HG02642 (cell line): Measurements from ENCODE around the gene DSCAML1.
A peak's percentile ranks its signal among the peaks of the same experiment; 100 is the strongest.

Source experiments
- ATAC-seq: cut with Tn5 transposase; IDR thresholded peaks from one replicate; pipeline ENCODE4 v1.9.1; 2021; ENCODE audit warnings: mild to moderate bottlenecking; ENCODE audit not compliant: unreplicated experiment, poor library complexity

The DSCAML1 gene

DNA sequence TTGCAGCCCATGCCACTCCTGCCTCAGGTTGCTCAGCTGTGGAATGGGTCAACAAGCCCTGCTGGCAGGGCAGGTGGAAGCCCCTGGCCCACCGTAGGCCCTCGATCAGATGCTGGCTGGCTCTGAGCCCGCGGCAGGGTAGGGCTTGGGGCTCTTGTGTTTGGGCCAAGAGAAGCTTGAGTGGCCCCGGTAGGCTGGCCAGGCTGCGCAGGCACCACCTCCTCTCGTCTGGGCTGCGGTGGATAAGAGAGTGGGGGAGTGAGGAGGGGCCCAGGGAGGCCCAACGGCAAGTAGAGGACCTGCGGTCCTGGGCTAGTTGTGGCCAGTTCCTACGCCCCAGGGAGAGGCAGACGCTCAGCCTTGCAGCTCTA lies 354.2 kb downstream of the DSCAML1 start:
- no peak for ATAC-seq

- ATAC-seq: no peak
Measured at GRCh38 chr11:117442049-117442868, 354.8 kb downstream of the DSCAML1 start.

DNA sequence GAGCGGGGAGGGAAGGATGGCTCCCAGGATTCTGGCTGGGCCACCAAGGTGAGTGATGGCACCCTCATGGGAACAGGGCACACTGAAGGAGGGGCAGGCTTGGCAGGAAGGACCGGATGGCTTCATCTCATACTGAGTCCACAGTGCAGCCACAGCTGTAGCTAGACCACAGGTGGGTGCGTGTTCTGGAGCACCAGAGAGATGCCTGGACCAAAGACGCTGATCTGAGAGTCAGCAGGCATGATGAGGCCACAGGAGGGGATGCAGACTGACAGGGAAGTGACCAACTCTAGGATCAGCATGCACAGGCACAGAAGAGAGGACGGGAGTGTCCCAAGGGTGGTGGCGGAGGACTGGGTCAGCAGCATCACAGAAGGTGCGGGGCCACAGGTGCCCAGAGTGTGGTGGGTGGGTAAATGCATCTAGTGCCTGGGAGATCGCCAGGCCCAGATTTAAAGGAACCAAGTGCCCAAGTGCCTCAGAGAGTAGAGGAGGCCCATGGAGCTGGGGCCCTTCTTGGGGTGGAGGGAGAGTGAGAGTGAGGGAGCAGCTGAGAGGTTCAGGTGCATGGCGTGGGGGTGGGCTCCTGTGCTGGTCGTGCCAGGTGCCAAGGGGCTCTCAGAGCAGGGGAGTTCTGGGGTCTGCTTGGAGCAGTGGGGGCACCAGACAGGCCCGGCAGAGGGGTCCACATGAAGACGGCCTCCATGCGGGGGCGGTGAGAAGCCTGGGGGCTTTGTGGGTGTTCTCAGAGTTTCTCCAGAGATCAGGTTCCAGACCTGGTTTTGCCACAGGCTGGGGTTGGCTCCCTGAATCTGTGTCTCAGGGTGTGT lies 355.7 kb downstream of the DSCAML1 start:
- ATAC-seq: no peak

- no peak for ATAC-seq
Measured at GRCh38 chr11:117440258-117440657, 356.8 kb downstream of the DSCAML1 start.

DNA sequence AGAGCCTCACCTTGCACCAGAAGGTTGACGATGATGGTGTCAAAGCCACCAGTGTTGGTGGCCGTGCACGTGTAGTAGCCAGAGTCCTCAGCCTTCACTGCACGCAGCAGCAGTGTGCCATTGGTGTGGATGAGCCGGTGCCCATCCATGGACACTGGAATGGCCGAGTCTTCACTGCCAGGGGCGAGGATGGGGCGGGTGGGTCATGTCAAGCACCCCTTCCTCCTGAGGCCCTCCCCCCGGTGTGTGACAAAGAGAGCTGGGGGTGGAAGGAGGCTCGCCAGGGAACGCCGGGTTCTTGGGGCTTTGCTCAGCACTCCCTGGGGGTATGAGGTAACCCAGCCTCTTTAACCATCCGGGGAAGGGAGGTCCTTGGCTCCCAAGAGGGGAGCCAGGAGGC lies 357.8 kb downstream of the DSCAML1 start:
- ATAC-seq: no peak

DNA sequence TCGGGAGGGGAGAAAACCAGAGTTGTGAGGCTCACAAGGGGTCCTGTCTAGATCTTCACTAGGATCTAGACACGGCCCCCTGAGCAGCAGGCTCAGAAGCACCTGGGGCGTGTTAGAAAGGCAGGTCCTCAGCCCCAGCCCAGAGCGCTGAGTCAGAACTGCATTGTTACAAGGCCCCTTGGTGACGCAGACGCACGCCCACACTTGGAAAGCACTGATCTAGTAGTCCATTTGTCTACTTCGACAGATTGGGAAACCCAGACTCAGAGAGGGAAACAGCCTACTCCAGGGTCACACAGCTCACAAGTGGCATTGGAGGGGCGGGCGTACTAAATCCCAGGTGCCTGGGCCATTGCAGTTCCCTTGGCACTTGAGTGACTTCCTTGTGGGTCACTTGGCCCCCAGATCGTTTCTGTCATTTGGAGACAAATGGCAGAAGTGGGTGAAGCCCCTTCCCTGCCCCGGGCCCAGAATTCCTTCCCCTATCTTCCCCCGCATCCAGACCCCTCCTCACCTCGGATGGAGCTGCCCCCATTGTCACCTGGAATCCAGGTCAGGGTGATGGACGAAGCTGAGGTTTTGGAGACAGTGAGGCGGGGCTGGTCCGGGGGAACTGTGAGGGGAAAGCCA lies 358.5 kb downstream of the DSCAML1 start:
- no peak for ATAC-seq

- ATAC-seq: no peak
Measured at GRCh38 chr11:117437791-117438130, 359.3 kb downstream of the DSCAML1 start.

- ATAC-seq: no peak
Measured at GRCh38 chr11:117437041-117437790, 359.8 kb downstream of the DSCAML1 start.

- peak; percentile 51 for ATAC-seq
Measured at GRCh38 chr11:117435326-117435725, 361.7 kb downstream of the DSCAML1 start.

- no peak for ATAC-seq
Measured at GRCh38 chr11:117434481-117434880, 362.5 kb downstream of the DSCAML1 start.

DNA sequence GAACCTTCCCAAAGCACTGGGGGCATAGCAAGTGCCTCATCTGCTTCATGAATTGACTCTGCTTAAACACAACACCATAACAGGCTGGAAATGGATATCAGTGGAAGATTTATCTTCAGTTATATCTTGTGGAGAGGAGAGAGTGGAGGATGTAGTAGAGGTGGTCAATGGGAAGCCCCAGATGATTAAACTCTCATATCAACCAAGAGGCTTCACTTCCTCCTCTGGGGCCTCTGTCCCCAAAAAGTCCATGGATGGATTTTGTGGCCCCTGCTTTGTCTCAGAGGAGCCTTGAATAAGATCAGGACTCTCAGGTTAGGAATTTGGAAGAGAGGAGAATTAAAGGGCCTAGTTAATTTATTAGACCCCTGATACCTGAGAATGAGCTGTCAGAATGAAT lies 363.3 kb downstream of the DSCAML1 start:
- ATAC-seq: no peak

DNA sequence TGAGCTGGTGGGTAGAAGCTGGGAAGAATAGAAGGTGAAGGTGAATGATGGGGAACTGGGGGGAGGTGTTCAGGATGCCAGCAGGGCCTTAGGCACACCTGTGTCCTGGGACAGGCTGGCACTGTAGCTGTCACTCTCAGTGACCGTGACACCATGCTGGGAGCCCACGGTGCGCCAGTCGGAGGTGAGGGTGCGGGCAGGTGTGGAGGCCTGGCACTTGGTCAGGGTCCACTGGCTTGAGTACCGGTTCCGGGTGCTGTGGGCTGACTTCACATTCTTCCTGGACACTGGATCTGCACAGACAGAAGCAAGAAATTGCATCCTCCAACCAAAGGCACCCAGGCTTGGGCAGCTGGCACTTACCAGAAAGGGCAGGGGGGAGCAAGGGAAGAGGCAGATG lies 365.6 kb downstream of the DSCAML1 start:
- ATAC-seq: no peak

DNA sequence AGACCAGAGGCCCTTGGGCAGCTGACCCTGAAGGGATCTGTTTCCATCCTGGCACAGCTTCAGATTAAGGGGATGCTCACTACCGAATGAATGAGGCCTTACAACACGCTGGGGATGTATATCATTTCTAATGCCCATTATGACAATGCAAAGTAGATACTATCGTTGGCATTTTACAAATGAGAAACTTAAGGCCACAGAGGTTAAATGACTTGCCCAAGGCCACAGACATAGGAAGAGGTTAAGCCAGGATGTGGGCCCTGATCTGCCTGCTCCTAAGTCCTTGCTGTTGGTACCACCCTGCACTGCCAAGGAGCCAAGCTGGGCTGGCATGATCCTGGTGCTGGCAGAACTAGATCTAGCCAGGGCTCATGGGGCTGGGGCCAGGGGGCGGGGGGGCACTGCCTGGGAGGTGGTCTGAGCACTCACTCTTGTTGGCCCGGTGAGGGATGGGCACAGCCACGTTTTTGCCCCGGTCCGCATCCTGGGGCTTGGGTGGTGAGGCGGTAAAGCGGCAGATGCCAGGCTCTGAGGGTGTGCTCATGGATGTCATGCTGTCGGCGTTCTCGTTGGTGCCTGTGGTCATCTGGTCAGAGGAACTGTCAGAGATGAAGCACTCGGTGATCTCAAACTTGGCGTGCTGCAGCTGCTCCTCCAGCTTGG lies 366.6 kb downstream of the DSCAML1 start:
- ATAC-seq: no peak

DNA sequence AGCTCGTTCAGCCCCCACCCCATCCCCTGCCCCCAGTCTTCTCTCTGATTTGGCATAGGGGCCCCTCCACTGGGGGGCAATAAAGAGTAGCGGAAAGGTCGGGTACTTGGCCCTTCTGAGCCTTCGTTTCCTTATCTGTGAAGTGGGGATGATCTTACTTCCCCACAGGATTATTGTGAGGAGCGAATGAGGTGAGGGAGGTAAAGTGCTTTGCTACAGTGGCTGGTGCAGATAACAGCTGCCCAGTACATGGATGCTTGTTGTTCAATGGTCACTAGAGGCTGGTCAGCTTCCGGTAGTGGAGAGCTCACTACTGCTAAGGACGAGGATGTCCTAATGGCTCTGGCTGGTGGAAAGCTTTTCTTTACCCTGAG lies 368.2 kb downstream of the DSCAML1 start:
- ATAC-seq: no peak

GRCh38 chr11:117428186-117428855 lies 368.7 kb downstream of the DSCAML1 start:
- no peak for ATAC-seq

DNA sequence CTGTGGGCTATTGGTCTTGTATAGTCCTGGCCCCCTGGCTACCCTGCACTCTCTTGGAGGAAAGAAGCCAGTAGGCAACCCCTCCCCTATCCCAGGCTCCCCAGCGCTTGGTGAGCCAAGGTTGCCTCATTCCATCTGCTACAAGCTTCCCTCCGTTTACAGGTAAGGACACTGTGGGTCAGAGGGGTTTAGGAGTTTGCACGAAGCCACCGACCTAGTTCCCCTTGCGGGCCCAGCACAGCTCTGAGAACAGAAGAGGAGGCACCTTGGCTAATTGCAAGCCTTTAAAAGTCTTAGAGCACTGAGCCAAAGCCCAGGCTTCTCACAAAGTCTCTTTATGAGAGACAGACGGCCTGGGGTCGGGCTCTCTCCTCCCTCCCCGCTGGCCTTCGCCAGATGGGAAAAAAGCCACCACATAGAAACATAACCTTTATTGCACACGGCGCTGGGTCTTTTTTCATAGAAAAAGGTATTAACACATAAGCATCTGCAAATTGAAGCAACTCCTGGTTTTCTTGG lies 369.6 kb downstream of the DSCAML1 start:
- no peak for ATAC-seq

- ATAC-seq: no peak
Measured at GRCh38 chr11:117426941-117427340, 370.1 kb downstream of the DSCAML1 start.

- no peak for ATAC-seq
Measured at GRCh38 chr11:117426297-117426685, 370.7 kb downstream of the DSCAML1 start.

GRCh38 chr11:117425679-117426296 lies 371.2 kb downstream of the DSCAML1 start:
- ATAC-seq: no peak
